ENCODE data around the gene HOXA10.

GRCh38 chr7:27128776-27129728 lies 45.1 kb downstream of the HOXA10 start:
- TF ChIP-seq EZH2 (IDR thresholded peaks at IDR 0.05; ENCODE audit: borderline replicate concordance, low read depth, low read length, severe bottlenecking) (no peak), CTCF (IDR thresholded peaks at IDR 0.05; ENCODE audit: borderline replicate concordance, extremely low read depth, low read length, poor library complexity, severe bottlenecking) (no peak)
